Large intestine (tissue), 3 donors: Measurements from ENCODE around the gene PLCB1. TPM values are rescaled to one million over a fixed set of nuclear protein-coding genes. Genes with fewer than 3 reads are reported as not detected.
"Not testable (repeated sequence)": the region's sequence is repeated elsewhere in the genome, so short reads cannot be mapped to it uniquely, and the experiment has no call there.

Experiments
- DNase-seq, 2 donors: peaks; one replicate each; pipeline versions ENCODE4 v3.0.0 to v3.0.0-alpha.2; 2013
- H3K27ac ChIP-seq: one replicate; pipeline ENCODE4 v1.5.1; 2013; ENCODE audit warnings: low read length
- H3K27me3 ChIP-seq: 2 replicates; pipeline ENCODE4 v1.6.1; 2013; ENCODE audit warnings: low read length; ENCODE audit not compliant: control insufficient read depth, insufficient read depth
- H3K36me3 ChIP-seq: 2 replicates; pipeline ENCODE4 v1.6.1; 2013; ENCODE audit warnings: low read length; ENCODE audit not compliant: control insufficient read depth, insufficient read depth
- H3K4me1 ChIP-seq: one replicate; pipeline ENCODE4 v1.6.1; 2013; ENCODE audit warnings: low read length; ENCODE audit not compliant: control insufficient read depth, insufficient read depth
- H3K4me3 ChIP-seq: one replicate; pipeline ENCODE4 v1.5.1; 2013; ENCODE audit warnings: low read length
- H3K9me3 ChIP-seq: one replicate; pipeline ENCODE4 v1.6.1; 2013; ENCODE audit warnings: mild to moderate bottlenecking, low read depth, low read length, moderate library complexity; ENCODE audit not compliant: control insufficient read depth
- WGBS: methylation state at CpG from one replicate; pipeline ENCODE4 v1.1.5; 2013; ENCODE audit warnings: low lambda C conversion rate; ENCODE audit not compliant: insufficient coverage; 5-methylcytosine and 5-hydroxymethylcytosine counted together
- polyA plus RNA-seq: library from polyadenylated mRNA; unstranded; fragments of 120-200 nt; gene quantifications from one replicate; pipeline ENCODE4 v1.2.1, GENCODE V29; 2013

Gene PLCB1
- polyA plus RNA-seq, 1 donor, result 7.4 TPM

GRCh38 chr20:8461186-8461585, 329.1 kb downstream of the PLCB1 start:
- no peak overlapping the region for H3K4me3 ChIP-seq
- no peaks in the 10 kb centered on the region for H3K4me1 ChIP-seq
- H3K9me3 ChIP-seq, result no peaks in the 10 kb centered on the region
- no peaks in the 10 kb centered on the region for H3K27me3 ChIP-seq
- no peaks in the 10 kb centered on the region for H3K36me3 ChIP-seq
- H3K27ac ChIP-seq, result no peak overlapping the region
- no peak for DNase-seq

GRCh38 chr20:8464368-8464767, 332.3 kb downstream of the PLCB1 start:
- no peak for DNase-seq
- H3K36me3 ChIP-seq, result no peaks in the 10 kb centered on the region
- H3K9me3 ChIP-seq, result no peaks in the 10 kb centered on the region
- no peaks in the 10 kb centered on the region for H3K27me3 ChIP-seq
- no peak overlapping the region for H3K4me3 ChIP-seq
- no peaks in the 10 kb centered on the region for H3K4me1 ChIP-seq
- 89% methylated on average over 1 of the region's 2 CpGs for whole genome bisulfite sequencing
- no peak overlapping the region for H3K27ac ChIP-seq

- DNase-seq, H3K4me1 ChIP-seq, H3K36me3 ChIP-seq, H3K27me3 ChIP-seq, H3K27ac ChIP-seq, H3K9me3 ChIP-seq, H3K4me3 ChIP-seq: not testable (repeated sequence)
- WGBS, result 20% methylated on average over 1 of the region's 2 CpGs
Observed at GRCh38 chr20:8466781-8467180, 334.7 kb downstream of the PLCB1 start.

GRCh38 chr20:8470156-8470555, 338.1 kb downstream of the PLCB1 start:
- no peak overlapping the region for H3K4me3 ChIP-seq
- DNase-seq, result no peak
- H3K9me3 ChIP-seq, result no peaks in the 10 kb centered on the region
- no peaks in the 10 kb centered on the region for H3K36me3 ChIP-seq
- no peak overlapping the region for H3K27ac ChIP-seq
- no CpG with 5 or more reads among the region's 1 CpG for WGBS
- no peaks in the 10 kb centered on the region for H3K27me3 ChIP-seq
- H3K4me1 ChIP-seq, result no peaks in the 10 kb centered on the region

GRCh38 chr20:8471465-8471864, 339.4 kb downstream of the PLCB1 start:
- Histone ChIP-seq H3K27me3 (no peaks in the 10 kb centered on the region), H3K9me3 (no peaks in the 10 kb centered on the region), H3K27ac (no peak overlapping the region), H3K36me3 (no peaks in the 10 kb centered on the region), H3K4me1 (no peaks in the 10 kb centered on the region), H3K4me3 (no peak overlapping the region)
- DNase-seq, result no peak
- 100% methylated on average over 1 of the region's 2 CpGs for WGBS

- H3K27ac ChIP-seq, result no peak overlapping the region
- no peaks in the 10 kb centered on the region for H3K36me3 ChIP-seq
- WGBS, result 67% methylated on average over 1 of the region's 1 CpG
- DNase-seq, result no peak
- H3K27me3 ChIP-seq, result no peaks in the 10 kb centered on the region
- no peak overlapping the region for H3K4me3 ChIP-seq
- H3K9me3 ChIP-seq, result no peaks in the 10 kb centered on the region
- no peaks in the 10 kb centered on the region for H3K4me1 ChIP-seq
Observed at GRCh38 chr20:8473459-8473858, 341.4 kb downstream of the PLCB1 start.

- no peaks in the 10 kb centered on the region for H3K9me3 ChIP-seq
- H3K4me1 ChIP-seq, result no peaks in the 10 kb centered on the region
- DNase-seq, result no peak
- H3K36me3 ChIP-seq, result no peaks in the 10 kb centered on the region
- WGBS, result 29% methylated on average over 1 of the region's 4 CpGs
- no peaks in the 10 kb centered on the region for H3K27me3 ChIP-seq
- H3K27ac ChIP-seq, result no peak overlapping the region
- H3K4me3 ChIP-seq, result no peak overlapping the region
Observed at GRCh38 chr20:8474027-8474668, 342.1 kb downstream of the PLCB1 start.

GRCh38 chr20:8476021-8476420, 344.0 kb downstream of the PLCB1 start:
- DNase-seq, result no peak
- H3K4me1 ChIP-seq, result no peaks in the 10 kb centered on the region
- no peaks in the 10 kb centered on the region for H3K9me3 ChIP-seq
- no peaks in the 10 kb centered on the region for H3K36me3 ChIP-seq
- H3K27ac ChIP-seq, result no peak overlapping the region
- no peak overlapping the region for H3K4me3 ChIP-seq
- H3K27me3 ChIP-seq, result no peaks in the 10 kb centered on the region
- WGBS, result no CpG with 5 or more reads among the region's 2 CpGs

- no CpG with 5 or more reads among the region's 6 CpGs for WGBS
- Histone ChIP-seq H3K27ac (no peak overlapping the region), H3K27me3 (no peaks in the 10 kb centered on the region), H3K4me1 (no peaks in the 10 kb centered on the region), H3K9me3 (no peaks in the 10 kb centered on the region), H3K4me3 (no peak overlapping the region), H3K36me3 (no peaks in the 10 kb centered on the region)
- no peak for DNase-seq
Observed at GRCh38 chr20:8480597-8480996, 348.5 kb downstream of the PLCB1 start.

- H3K27me3 ChIP-seq, result no peaks in the 10 kb centered on the region
- WGBS, result 100% methylated on average over 1 of the region's 7 CpGs
- DNase-seq, result no peak
- H3K4me1 ChIP-seq, result no peaks in the 10 kb centered on the region
- no peaks in the 10 kb centered on the region for H3K36me3 ChIP-seq
- H3K27ac ChIP-seq, result no peak overlapping the region
- H3K4me3 ChIP-seq, result no peak overlapping the region
- H3K9me3 ChIP-seq, result no peaks in the 10 kb centered on the region
Observed at GRCh38 chr20:8487696-8488095, 355.6 kb downstream of the PLCB1 start.

GRCh38 chr20:8489094-8489883, 357.2 kb downstream of the PLCB1 start:
- no peak for DNase-seq
- Histone ChIP-seq H3K4me3 (no peak overlapping the region), H3K27me3 (no peaks in the 10 kb centered on the region), H3K4me1 (no peaks in the 10 kb centered on the region), H3K27ac (no peak overlapping the region), H3K36me3 (no peaks in the 10 kb centered on the region), H3K9me3 (no peaks in the 10 kb centered on the region)
- 83% methylated on average over 4 of the region's 6 CpGs for WGBS
